Medulla oblongata (tissue), 1 donor: ENCODE measurements around the gene CUEDC2.
A peak's percentile ranks its signal among the peaks of the same experiment; 100 is the strongest.

Source experiments
- DNase-seq: peaks from one replicate; pipeline ENCODE4 v3.0.0-alpha.2; 2015; ENCODE audit errors: extremely low spot score

Gene CUEDC2

DNA sequence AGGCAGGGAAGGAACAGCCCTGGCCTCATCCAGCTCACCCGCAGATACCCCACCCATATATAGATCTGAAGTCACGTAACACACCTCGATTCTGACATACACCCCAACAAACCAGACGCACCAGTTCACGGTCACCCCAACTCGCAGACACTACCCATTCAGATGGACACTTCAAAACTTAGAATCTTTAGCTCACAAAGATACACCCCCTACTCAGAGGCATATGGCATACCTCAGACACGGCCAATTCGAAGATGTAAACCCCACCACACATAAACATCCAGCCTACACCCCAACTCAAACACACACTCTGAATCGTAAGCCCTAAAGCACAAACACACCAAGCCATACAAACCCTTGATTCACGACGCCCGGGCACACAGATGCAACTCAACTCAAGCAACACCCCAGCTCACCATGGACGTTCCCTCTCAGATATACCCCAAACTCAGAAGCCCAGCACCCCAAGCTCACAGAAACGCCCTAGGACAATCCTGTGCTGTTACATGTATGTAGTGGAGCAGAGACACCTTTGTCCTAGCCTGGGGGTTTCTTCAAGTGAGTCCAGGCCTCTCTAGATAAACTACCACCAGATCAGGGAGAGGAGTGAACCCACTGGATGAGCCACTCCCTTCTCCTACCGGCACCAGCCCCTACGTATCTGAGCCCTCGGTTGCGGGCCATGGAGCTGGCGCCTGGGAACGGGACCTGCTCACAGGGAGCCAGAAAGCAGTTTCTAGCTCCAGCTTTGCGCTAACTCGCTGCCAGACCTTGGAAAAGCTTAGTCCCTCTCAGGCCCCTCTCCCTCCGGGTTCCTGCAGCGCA is 22.6 kb downstream of the CUEDC2 start:
- no peak for DNase-seq

DNA sequence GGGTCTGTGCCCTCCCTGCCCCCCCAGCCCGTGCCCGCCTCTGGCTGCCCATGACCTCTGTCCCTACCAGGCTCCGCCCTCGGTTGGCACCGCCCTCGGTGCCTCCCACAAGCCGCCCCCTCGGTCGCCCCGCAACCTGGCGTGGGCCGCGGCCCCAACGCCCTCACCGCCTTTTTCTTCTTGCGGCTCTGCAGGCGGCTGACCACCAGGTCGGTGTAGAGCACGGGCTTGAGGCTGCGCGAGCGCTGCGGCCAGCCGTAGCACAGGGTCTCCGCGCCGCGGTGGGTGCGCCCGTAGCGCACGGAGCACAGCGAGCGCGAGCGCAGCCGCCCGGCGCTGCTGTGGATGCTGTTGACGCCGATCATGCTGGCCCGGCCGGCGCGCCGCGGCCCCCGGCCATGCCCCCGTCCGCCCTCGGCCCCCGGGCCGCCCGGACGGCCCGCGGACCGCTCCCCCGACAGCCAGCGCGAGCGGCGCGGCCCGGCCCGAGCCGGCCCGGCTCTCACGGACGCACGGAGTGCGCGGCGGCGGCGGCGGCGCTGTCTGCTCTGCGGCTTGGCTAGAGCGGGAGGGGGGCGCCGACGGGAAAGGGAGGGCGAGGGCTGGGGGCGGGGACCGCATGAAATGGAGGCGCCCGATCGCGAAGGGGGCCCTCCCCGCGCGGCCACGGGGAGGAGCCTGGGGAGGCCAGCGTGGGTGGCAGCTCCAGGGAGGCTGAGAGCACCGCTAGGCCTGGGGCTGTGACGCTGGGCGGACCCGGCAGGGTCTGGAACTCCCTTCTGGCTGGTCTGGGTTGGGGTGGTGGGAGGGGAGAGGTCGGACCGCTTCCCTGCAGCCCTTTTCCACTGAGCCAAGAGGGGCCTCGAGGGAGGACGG is 23.4 kb downstream of the CUEDC2 start:
- no peak for DNase-seq

DNA sequence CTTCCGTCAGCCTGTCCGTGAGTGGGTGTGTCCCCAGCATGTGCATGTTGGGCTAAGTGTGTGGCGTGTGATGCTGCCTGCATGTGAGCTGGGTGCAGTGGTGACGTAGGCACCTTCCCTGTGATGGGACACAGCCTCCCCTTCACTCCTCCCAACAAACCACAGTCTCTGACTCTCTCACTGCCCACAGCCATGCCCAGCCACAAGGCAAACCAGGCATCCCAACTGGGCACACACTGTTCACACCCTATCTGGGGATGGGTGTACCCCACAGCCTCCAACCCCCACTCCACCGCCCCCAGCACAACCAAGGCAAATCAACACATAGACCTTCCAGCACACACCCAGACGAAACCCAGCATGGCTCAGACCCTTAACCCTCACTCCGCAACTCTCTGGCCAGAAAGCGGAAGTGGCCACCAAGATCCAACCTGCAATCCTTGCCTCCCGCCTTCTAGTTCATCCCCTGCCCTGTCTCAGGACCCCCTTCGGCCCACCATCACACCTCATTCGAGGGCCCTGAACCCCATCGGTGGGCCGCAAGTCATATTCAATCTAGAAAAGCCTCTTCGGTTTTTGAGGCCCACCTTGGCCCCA is 24.1 kb downstream of the CUEDC2 start:
- DNase-seq, result no peak

- DNase-seq, result no peak
Observed at GRCh38 chr10:102407425-102408130, 24.8 kb downstream of the CUEDC2 start.

DNA sequence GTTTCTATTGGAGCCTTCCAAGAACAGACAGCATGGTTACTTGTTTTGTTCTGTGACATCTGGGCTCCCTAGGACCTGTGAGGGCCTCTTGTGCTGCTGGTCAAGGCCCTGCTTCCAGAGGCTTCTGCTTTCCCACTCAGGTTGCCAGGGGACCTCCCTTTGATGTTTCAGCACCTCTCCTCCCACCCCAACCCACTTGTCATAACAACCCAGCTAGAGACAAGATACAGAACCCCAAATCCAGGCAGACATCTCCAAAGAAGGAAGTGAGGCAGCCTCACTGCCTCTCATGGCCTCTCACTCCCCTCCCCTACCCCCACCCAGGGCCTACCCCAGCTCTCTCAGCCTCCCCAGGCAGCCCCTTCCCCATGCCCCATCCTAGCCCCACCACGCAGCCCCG is 25.6 kb downstream of the CUEDC2 start:
- no peak for DNase-seq

DNA sequence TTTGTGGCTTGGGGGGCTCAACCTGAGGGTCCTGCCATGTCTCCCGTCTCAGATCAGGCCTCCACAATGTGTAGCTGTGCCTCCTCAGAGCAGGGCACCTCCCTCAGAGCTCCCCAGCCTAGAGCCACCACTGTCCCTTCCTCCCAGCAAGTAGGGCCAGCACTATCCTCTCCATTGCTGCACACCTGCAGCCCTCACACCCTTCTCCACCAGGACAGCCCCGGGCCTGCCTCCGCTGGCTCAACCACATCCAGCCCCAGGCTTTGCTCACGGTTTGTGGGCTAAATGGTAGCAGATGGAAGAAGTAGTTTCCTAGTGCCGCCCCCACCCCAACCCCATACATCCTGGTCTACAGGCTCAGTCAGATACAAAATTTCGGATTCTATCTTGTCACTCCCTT is 26.7 kb downstream of the CUEDC2 start:
- no peak for DNase-seq

DNA sequence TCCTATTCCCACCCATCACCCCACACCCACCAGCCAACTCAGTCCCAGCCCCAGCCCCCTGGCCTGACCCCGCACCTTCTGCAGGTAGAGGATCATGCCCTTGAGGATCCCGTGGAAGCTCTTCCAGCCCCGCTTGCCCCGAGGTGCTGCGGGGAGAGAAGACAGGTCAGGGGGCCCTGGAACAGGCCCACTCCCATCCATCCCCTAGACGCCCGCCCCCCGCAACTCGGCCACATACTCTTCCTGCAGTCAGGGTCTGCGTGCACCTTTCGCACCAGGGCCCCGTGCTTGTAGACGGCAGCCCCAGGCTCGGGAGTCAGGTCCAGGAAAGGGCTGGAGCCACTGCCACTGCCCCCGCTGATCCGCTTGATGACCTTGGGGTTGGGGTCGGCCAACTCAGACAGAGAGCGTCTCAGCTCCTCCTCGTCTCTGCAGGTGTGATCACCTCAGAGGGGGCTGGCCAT is 27.2 kb downstream of the CUEDC2 start:
- DNase-seq, result no peak

GRCh38 chr10:102404361-102405107 is 27.8 kb downstream of the CUEDC2 start:
- no peak for DNase-seq

- DNase-seq, result no peak
Observed at GRCh38 chr10:102403115-102403514, 29.3 kb downstream of the CUEDC2 start.

DNA sequence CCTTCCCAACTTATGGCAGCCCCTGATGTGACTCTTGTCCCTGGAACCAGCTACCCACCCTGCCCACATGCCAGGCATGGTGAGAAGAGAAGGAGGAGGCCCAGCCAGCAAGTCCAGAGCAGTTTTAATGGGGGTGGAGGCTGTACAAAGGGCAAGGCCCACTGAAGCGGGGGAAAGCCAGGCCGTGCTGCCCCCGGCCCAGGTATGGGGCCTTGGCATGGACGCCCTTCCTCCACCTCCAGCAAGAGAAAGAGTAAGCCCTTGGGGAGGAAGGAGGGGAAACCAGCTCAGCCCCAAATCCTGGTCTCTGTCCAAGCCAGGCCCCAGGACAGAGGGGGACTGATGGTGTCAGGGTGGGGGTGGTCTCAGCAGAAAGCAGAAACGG is 29.9 kb downstream of the CUEDC2 start:
- DNase-seq, result no peak

- no peak for DNase-seq
Observed at GRCh38 chr10:102401735-102402511, 30.5 kb downstream of the CUEDC2 start.

DNA sequence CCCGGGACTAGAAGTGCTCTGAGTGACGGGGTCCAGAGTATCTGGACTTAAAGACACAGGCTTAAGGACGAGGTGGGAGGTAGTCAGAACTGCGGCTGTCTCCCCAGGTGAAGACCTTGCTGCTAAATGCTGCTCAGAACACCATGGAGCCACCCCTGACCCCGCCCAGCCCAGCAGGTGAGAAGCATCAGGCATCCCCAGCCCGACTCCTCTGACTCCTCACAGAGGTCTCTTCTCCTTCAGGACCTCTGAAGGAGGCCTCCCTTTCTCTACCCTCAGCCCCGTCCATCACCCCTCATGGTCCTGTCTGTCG is 31.1 kb downstream of the CUEDC2 start:
- no peak for DNase-seq

DNA sequence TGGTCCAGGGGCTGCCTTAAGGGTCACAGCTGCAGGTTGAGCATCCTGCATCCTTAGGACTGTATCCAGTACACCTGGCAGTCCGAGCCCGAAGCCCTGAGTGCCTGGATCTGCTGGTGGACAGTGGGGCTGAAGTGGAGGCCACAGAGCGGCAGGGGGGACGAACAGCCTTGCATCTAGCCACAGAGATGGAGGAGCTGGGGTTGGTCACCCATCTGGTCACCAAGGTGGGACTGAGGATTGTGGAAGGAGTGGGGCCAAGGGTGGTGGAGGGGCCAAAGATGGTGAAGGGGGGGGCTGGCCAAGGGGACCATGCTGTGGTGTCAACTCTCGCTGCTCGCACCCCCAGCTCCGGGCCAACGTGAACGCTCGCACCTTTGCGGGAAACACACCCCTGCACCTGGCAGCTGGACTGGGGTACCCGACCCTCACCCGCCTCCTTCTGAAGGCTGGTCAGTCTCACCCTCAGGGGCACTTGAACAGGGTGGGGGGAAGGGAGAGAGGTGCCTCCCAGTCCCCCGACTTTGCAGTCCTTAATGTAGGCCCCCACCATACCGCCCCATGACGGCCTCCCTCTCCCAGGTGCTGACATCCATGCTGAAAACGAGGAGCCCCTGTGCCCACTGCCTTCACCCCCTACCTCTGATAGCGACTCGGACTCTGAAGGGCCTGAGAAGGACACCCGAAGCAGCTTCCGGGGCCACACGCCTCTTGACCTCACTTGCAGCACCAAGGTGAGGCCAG is 31.6 kb downstream of the CUEDC2 start:
- no peak for DNase-seq

- DNase-seq, result no peak
Observed at GRCh38 chr10:102400076-102400475, 32.3 kb downstream of the CUEDC2 start.

GRCh38 chr10:102399217-102400021 is 33.0 kb downstream of the CUEDC2 start:
- peak; percentile 87 for DNase-seq

GRCh38 chr10:102398172-102399020 is 34.0 kb downstream of the CUEDC2 start:
- no peak for DNase-seq

DNA sequence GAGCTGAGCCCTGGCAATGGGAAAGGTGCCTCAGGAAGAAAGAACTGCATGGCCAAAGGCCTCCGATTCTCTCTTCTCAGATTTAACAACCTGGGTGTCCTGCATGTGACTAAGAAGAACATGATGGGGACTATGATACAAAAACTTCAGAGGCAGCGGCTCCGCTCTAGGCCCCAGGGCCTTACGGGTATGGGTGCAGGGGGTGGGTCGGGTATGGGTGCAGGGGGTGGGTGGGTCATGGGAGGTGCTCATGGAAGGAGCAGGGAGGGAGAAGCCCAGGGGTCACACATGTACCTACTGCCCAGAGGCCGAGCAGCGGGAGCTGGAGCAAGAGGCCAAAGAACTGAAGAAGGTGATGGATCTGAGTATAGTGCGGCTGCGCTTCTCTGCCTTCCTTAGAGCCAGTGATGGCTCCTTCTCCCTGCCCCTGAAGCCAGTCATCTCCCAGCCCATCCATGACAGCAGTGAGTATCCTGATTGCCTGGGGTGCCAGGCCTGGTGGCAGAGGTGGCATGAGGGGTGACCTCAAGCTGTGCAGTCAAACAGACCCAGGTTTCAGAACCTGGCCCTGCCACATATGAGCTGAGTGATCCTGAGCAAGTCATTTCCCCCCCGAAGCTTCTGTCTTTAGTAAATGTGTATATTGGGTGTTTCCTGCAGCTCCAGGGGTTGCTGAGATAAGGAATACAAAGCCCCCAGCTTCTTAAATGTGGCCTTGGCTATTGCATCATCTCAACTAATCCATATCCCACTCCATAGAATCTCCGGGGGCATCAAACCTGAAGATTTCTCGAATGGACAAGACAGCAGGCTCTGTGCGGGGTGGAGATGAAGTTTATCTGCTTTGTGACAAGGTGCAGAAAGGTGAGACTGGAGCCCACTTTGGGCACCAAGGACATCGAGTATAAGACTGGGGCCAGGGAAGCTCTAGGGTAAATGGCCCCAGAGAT is 34.9 kb downstream of the CUEDC2 start:
- no peak for DNase-seq
